Astrocyte (in vitro differentiated cells and primary cell): Measurements from ENCODE around the gene SETD1A.

Source experiments
- CTCF ChIP-seq: IDR thresholded peaks from 2 replicates; pipeline ENCODE4 v1.5.1; 2011; ENCODE audit warnings: low read depth, mild to moderate bottlenecking, inconsistent platforms, low read length, moderate library complexity; ENCODE audit not compliant: insufficient read depth
- EZH2 ChIP-seq: IDR thresholded peaks from 2 replicates; pipeline ENCODE4 v1.6.1; 2012; ENCODE audit warnings: mild to moderate bottlenecking, low read length, inconsistent platforms; ENCODE audit not compliant: insufficient read depth

DNA sequence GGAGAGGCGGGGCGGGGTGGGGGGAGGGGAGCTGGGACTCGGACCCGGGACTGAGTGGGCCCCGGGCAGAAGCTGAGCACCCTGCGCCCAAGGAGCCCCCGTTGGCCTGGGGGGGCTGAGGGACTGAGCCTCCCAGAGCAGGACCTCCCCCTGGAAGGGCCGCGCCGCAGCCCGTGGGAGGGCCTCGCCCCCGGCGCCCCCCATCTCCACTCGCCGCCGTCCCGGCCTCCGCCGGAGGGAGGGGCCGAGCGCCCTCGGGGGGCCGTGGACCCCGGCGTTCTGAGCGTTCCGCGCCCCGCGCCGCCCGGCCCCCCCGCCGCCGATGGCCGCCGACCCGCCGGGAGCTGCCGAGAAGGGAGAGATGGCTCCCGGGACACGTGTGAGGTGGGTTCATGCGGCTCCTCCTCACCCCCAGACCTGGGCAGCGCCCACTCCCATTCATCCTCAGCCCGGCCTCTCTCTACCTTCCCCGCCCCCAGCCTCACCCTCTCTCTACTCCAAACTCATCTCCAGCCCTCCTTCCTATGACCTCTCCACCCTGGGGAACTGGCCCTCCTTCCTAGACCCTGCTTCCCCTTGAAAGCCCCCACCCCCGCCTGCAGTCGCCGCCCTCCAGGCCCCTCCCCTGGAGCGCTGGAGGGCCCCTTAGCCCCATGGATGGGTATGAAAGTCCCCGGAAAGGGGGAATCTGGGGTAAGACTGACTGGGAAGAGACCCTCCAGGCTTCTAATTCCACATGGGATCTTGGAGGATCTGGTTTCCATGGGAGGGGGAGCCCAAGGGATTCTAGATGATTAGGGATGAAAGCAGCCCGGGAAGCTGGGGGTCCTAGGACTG, 33.3 kb upstream of the SETD1A start:
- TF ChIP-seq CTCF (no peak), EZH2 (no peak)
